Ovary (tissue), 3 donors: Measurements from ENCODE around the gene HIBADH.

ENCODE experiments used
- EP300 ChIP-seq: sonication (generic); formaldehyde crosslinking; IDR thresholded peaks from one replicate; pipeline ENCODE4 v1.6.1; 2017; ENCODE audit warnings: antibody characterized with exemption
- POLR2A ChIP-seq: fragments of 450-650 bp; IDR thresholded peaks from one replicate; pipeline ENCODE4 v1.6.1; 2017; ENCODE audit warnings: antibody characterized with exemption, mild to moderate bottlenecking, moderate library complexity
- TF ChIP-seq, protein P1 (sequence below), 3 donors: fragments of 450-650 bp in 2 of 3; fragments of 200-600 bp in 1 of 3; IDR thresholded peaks; one replicate each; pipeline versions ENCODE4 v1.5.1 to v1.8.0; 2016 to 2022; ENCODE audit warnings: antibody characterized with exemption in 3 of 3, mild to moderate bottlenecking in 1 of 3
- donor health status: DM: no; HTN: no; CAD: no.

DNA sequence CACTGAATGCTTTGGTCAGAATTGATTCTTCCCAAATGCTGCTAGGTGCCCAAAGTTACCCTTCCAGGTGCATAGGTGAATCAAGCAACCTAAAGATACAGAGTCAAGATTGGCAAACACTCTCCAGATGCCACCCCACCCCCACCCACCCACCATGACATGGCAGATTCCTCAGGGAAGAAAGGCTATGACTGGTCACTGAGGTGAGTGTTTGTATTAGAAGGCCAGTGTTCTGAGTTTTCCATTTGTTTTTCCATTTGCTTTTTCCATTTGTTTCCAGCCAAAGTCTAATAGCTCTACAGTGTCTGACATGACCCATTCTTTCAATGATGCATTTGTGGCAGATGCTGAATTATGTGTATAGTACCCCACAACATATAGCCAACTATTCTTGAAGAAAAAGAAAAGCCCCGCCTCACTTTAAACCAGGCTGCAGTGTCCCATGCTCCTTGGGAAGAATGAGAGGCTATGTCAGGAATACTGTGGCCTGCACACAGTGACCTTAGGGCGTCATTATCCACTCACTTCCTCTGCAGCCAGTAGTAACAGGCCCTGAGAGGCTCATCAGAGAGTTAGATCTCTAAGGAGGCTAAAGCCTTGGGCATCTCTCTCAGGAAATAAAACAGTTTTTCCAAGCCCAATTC is 16.1 kb upstream of the HIBADH start:
- TF ChIP-seq, protein P1, sequence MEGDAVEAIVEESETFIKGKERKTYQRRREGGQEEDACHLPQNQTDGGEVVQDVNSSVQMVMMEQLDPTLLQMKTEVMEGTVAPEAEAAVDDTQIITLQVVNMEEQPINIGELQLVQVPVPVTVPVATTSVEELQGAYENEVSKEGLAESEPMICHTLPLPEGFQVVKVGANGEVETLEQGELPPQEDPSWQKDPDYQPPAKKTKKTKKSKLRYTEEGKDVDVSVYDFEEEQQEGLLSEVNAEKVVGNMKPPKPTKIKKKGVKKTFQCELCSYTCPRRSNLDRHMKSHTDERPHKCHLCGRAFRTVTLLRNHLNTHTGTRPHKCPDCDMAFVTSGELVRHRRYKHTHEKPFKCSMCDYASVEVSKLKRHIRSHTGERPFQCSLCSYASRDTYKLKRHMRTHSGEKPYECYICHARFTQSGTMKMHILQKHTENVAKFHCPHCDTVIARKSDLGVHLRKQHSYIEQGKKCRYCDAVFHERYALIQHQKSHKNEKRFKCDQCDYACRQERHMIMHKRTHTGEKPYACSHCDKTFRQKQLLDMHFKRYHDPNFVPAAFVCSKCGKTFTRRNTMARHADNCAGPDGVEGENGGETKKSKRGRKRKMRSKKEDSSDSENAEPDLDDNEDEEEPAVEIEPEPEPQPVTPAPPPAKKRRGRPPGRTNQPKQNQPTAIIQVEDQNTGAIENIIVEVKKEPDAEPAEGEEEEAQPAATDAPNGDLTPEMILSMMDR (IDR thresholded peaks at IDR 0.05), result no peak
- no peak for TF ChIP-seq EP300
- TF ChIP-seq POLR2A, result no peak
